ENCODE measurements around the gene APH1A.

GRCh38 chr1:150311762-150312161 is 42.9 kb upstream of the APH1A start:
- TF ChIP-seq EP300 (IDR thresholded peaks at IDR 0.05), result no peak
- no peak for TF ChIP-seq CTCF (IDR thresholded peaks at IDR 0.05)
- no peak for TF ChIP-seq POLR2A (IDR thresholded peaks at IDR 0.05)
